Mucosa of stomach (tissue), 1 donor: Measurements from ENCODE around the gene CADM4.
"Not testable (repeated sequence)": the region's sequence is repeated elsewhere in the genome, so short reads cannot be mapped to it uniquely, and the experiment has no call there.

Source experiments
- H3K27me3 ChIP-seq: one replicate; pipeline ENCODE4 v1.7.0; 2013; ENCODE audit warnings: mild to moderate bottlenecking, low read length; ENCODE audit not compliant: control insufficient read depth, insufficient read depth
- H3K36me3 ChIP-seq: one replicate; pipeline ENCODE4 v1.7.0; 2013; ENCODE audit warnings: low read length; ENCODE audit not compliant: control insufficient read depth, insufficient read depth
- H3K4me1 ChIP-seq: one replicate; pipeline ENCODE4 v1.7.0; 2013; ENCODE audit warnings: mild to moderate bottlenecking, low read length; ENCODE audit not compliant: control insufficient read depth, insufficient read depth
- H3K4me3 ChIP-seq: one replicate; pipeline ENCODE4 v1.7.0; 2013; ENCODE audit warnings: low read length
- H3K9ac ChIP-seq: one replicate; pipeline ENCODE4 v1.7.0; 2013; ENCODE audit warnings: mild to moderate bottlenecking, low read length, moderate library complexity
- H3K9me3 ChIP-seq: one replicate; pipeline ENCODE4 v1.7.0; 2013; ENCODE audit warnings: mild to moderate bottlenecking, low read length, moderate library complexity; ENCODE audit not compliant: control insufficient read depth
- donor health status: Pancreatic carcinoma.

Gene CADM4

DNA sequence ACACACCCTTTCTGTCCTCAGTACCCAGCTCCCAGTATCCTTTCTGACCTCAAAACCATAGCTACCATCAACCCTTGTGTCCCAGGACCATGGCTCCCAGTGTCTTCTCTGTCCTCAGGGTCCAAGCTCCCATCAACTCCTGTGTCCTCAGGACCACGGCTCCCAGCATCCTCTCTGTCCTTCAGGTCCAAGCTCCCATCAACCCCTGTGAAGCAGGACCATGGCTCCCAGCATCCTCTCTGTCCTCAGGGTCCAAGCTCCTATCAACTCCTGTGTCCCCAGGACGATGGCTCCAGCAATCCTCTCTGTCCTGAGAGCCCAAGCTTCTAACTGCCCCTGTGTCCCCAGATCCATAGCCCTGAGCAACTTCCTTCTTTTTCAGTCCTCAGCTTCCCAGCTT, 1.7 kb upstream of the CADM4 start:
- H3K4me1 ChIP-seq, result peaks cover 13% of the 10 kb centered on the region
- H3K4me3 ChIP-seq, result no peak overlapping the region
- H3K27me3 ChIP-seq, result peaks cover 21% of the 10 kb centered on the region
- H3K9ac ChIP-seq, result no peak overlapping the region
- peaks cover 2% of the 10 kb centered on the region for H3K36me3 ChIP-seq
- H3K9me3 ChIP-seq, result peaks cover 5% of the 10 kb centered on the region

DNA sequence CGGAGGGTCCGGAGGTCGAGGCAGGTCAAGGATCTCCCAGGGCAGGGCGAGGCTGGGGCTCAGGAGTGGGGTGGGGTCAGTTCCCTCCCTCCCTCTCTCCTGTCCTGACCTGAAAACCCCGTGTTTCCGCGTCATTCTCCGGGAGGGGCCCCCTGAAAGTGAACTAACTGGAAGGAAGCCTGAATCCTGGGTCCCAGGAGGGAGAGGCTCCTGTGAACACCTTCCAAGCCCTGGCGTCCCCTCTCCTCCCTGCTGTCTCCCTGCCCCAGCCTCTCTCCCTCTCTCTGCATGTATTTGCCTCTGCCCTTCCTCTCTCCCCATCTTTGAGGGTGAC, 741 bp upstream of the CADM4 start:
- Histone ChIP-seq H3K9ac (peak overlapping the region; percentile 28), H3K4me1 (peaks cover 13% of the 10 kb centered on the region), H3K27me3 (peaks cover 21% of the 10 kb centered on the region), H3K4me3 (no peak overlapping the region), H3K36me3 (no peaks in the 10 kb centered on the region), H3K9me3 (peaks cover 5% of the 10 kb centered on the region)

- H3K9ac ChIP-seq, result no peak overlapping the region
Measured at GRCh38 chr19:43638995-43639518, 593 bp downstream of the CADM4 start.

GRCh38 chr19:43638214-43638994, 1.2 kb downstream of the CADM4 start:
- peaks cover 5% of the 10 kb centered on the region for H3K9me3 ChIP-seq

More at GRCh38 chr19:43638995-43639518, 593 bp downstream of the CADM4 start:
- peaks cover 26% of the 10 kb centered on the region for H3K27me3 ChIP-seq
- peaks cover 5% of the 10 kb centered on the region for H3K9me3 ChIP-seq
- H3K4me1 ChIP-seq, result peaks cover 13% of the 10 kb centered on the region
- H3K4me3 ChIP-seq, result no peak overlapping the region
- H3K36me3 ChIP-seq, result no peaks in the 10 kb centered on the region

DNA sequence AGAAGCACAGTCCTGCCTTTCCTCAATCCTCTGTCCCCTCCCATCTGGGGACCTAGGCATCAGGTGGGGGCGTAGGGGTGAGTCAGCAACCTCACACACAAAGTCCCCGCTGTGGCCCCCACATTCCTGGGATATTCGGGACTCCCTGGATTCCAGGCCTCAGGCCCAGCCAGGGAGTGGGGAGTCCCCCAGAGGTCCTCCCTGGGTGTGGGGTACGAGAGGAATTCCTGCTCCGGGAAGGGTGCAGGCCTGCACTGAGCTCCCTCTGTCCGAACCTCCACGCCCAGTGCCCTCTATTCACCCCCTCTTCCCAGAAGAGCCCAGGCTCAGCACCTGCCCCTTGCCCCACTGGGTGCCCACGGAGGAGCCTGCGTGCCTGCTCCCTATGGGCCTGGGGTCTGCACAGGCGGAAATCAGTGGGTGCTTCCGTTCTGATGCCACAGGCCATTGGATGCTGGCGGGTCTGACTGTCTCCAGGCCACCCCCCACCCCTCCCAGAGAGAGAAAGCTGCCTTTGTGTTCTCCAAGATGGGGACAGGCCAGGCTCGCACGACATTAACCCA, 3.4 kb downstream of the CADM4 start:
- Histone ChIP-seq H3K36me3 (no peaks in the 10 kb centered on the region), H3K9me3 (peaks cover 5% of the 10 kb centered on the region), H3K27me3 (peaks cover 29% of the 10 kb centered on the region), H3K9ac (no peak overlapping the region), H3K4me3 (no peak overlapping the region), H3K4me1 (peaks cover 13% of the 10 kb centered on the region)

More at GRCh38 chr19:43638214-43638994, 1.2 kb downstream of the CADM4 start:
- peaks cover 26% of the 10 kb centered on the region for H3K27me3 ChIP-seq
- no peaks in the 10 kb centered on the region for H3K36me3 ChIP-seq
- no peak overlapping the region for H3K4me3 ChIP-seq
- H3K9ac ChIP-seq, result no peak overlapping the region
- H3K4me1 ChIP-seq, result peaks cover 13% of the 10 kb centered on the region

- Histone ChIP-seq H3K27me3 (peaks cover 27% of the 10 kb centered on the region), H3K4me1 (peaks cover 12% of the 10 kb centered on the region)
- not testable (repeated sequence) for H3K4me3 ChIP-seq, H3K36me3 ChIP-seq, H3K9ac ChIP-seq, H3K9me3 ChIP-seq
Measured at GRCh38 chr19:43635561-43635940, 4.1 kb downstream of the CADM4 start.

DNA sequence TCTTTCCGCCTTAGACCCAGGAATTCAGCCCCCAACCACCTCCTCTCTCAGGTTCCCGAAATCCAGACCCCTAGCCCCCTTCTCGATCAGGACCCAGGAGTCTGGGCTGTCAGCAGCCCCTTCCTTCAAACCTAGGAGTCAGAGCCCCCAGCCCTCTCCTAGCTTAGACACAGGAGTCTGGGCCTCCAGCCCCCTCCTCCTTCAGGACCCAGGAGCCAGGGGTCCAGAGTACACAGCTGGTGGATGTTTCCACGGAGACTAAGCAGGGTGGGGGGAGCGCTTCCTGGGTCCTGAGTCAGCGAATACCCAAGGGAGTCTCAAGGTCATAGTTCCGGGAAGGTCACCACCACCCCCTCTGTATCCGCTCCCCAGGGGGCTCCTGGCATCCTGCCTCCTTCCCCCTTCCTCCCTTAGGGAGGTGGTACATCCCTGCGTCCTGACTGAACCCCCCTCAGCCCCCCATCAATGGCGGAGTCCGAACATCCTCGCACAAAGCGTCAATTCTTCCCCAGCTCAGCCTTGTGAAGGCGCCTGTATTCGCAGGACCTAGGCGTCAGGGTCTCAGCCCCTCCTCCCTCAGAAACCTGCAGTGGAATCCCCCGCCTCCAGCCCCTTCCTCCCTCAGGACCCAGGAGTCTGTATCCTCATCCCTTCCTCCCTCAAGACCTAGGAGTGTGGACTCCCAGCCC, 4.6 kb downstream of the CADM4 start:
- Histone ChIP-seq H3K4me1 (peaks cover 7% of the 10 kb centered on the region), H3K4me3 (no peak overlapping the region), H3K9ac (no peak overlapping the region), H3K36me3 (no peaks in the 10 kb centered on the region), H3K9me3 (peaks cover 5% of the 10 kb centered on the region), H3K27me3 (peaks cover 22% of the 10 kb centered on the region)

DNA sequence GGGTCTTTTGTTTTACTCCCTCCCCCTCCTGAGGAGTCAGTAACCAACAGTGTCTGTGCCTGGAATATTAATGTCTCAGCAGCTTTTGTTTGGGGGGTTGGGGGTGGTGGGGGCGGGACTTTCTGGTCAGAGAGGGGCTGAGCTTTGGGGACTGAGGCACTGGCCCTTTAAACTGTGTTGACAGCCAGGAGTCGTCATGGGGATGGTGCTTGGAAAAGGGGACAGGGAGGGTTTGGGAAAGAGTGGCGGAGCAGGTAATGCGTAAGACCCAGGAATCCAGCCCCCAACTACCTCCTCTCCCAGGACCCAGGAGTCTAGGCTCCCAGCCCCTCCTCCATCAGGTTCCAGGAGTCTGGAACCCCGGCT, 5.2 kb downstream of the CADM4 start:
- Histone ChIP-seq H3K36me3 (no peaks in the 10 kb centered on the region), H3K4me3 (no peak overlapping the region), H3K27me3 (peaks cover 22% of the 10 kb centered on the region), H3K4me1 (peaks cover 6% of the 10 kb centered on the region), H3K9ac (no peak overlapping the region), H3K9me3 (peaks cover 5% of the 10 kb centered on the region)

DNA sequence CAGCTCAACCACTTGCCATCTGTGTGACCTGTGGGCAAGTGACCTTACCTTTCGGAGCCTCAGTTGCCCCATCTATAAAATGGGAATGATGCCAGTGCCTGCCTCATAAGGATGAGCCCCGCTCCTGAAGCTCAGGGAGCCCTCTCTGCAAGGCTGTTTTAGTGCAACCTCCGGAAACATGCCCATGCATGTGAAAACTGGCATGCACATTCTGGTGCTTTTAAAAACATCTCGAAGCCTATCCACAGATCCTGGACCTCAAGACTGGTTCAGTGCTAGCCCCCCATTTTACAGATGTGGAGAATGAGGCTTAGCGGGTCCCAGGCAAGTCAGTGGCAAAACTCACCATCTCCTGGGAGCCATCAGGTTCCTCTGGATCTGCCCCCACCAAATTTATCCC, 5.6 kb downstream of the CADM4 start:
- Histone ChIP-seq H3K9me3 (peaks cover 5% of the 10 kb centered on the region), H3K9ac (no peak overlapping the region), H3K4me1 (peaks cover 4% of the 10 kb centered on the region), H3K36me3 (no peaks in the 10 kb centered on the region), H3K27me3 (peaks cover 20% of the 10 kb centered on the region), H3K4me3 (no peak overlapping the region)

DNA sequence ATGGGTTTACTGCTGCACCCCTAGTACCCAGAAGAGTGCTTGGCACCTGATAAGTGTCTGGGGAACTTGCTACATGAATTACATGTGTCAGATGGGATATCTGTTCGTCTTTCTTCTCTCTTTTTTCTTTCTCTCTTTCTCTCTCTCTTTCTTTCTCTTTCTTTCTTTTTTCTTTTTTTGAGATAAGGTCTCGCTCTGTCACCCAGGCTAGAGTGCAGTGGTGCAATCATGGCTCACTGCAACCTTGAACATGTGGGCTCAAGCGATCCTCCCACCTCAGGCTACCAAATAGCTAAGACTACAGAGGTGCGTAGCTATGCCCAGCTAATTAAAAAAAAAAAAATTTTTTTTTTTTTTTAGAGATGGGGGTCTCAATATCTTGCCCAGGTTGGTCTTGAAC, 6.1 kb downstream of the CADM4 start:
- Histone ChIP-seq H3K9me3 (no peaks in the 10 kb centered on the region), H3K36me3 (no peaks in the 10 kb centered on the region), H3K4me3 (no peak overlapping the region), H3K4me1 (no peaks in the 10 kb centered on the region), H3K27me3 (peaks cover 14% of the 10 kb centered on the region), H3K9ac (no peak overlapping the region)

DNA sequence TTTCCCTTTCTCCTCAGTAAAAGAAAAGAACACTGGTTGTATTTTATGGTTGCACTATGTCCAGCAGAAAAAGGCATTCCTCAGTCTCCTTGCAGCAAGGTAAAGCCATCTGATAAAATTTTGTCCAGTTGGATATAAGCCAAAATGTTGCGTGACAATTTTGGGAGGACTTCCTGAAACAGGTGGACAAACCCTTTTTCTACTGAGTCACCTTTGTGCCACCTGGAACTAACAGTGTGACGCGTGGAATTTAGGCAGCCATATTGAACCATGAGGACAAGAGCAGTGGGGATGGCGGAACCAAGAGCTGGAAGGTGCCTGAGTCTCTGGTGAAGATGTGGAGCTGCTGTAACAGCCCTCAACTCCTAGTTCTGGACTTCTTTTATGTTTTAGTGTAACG, 8.2 kb downstream of the CADM4 start:
- Histone ChIP-seq H3K4me3 (no peak overlapping the region), H3K9ac (no peak overlapping the region), H3K9me3 (no peaks in the 10 kb centered on the region), H3K36me3 (no peaks in the 10 kb centered on the region), H3K4me1 (no peaks in the 10 kb centered on the region), H3K27me3 (peaks cover 8% of the 10 kb centered on the region)

DNA sequence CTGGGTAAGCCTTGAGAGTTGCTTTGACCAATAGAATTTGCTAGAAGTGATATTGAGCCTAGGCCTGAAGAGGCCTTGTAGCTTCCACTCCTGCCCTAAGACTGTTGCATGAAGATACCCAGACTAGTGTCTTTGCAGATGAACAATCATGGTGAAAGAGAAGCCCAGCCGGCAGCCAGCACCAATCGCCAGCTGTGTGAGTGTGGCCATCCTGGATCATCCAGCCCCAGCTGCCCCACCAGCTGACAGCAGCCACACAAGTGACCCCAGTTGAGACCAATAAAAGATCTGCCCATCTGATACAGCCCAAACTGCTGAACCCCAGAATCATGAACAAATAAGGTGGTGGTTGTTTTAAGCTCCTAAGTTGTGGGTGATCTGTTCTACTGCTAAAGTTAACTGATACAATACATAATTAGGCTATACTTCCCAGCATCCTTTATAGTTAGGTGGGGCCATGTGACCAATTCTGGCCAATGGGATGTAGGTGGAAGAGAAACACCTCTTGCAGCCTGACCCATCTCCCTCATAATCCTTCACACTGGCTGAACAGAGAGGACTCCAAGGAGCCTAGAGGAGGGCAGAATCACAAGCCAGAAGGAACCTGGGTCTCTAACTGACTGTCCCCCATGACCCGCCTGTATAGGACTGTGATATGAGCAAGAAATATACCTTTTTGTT, 10.9 kb downstream of the CADM4 start:
- no peak overlapping the region for H3K4me3 ChIP-seq
- no peaks in the 10 kb centered on the region for H3K9me3 ChIP-seq
- no peaks in the 10 kb centered on the region for H3K4me1 ChIP-seq
- H3K27me3 ChIP-seq, result peaks cover 3% of the 10 kb centered on the region
- H3K9ac ChIP-seq, result no peak overlapping the region
- H3K36me3 ChIP-seq, result no peaks in the 10 kb centered on the region
